HTERT RPE-1 (cell line): ENCODE measurements around the gene HERC2.

Source experiments
- in situ Hi-C: fragments of 300-500 bp; cut with MboI; formaldehyde crosslinking; loops from 4 replicates; pipeline ENCODE4 v1.14.3; 2020; ENCODE audit warnings: low sequenced_read_pairs

Gene HERC2

GRCh38 chr15:28079313-28079969 lies 242.5 kb downstream of the HERC2 start:
- in situ Hi-C loops = no loop called here

- in situ Hi-C loops = no loop called here
Measured at GRCh38 chr15:28078191-28078719, 243.7 kb downstream of the HERC2 start.

DNA sequence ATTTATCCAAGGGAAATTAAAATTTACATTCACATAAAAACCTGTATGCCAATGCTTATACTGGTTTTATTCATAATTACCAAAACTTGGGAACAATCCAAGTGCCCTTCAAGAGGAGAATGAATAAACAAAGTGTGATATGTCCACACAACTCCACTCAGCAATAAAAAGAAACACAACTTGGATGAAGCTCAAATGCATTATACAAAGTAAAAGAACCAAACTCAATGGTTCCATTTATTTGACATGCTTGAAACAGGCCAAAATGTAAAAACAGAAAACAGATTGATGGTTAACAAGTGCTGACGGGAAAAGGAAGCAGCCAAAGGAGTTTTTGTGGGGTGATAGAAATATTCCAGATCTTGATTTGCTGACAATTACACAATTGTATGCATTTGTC lies 246.4 kb downstream of the HERC2 start:
- in situ Hi-C loops = no loop called here

- in situ Hi-C loops = no loop called here
Measured at GRCh38 chr15:28068930-28069329, 253.0 kb downstream of the HERC2 start.

GRCh38 chr15:28066231-28066630 lies 255.7 kb downstream of the HERC2 start:
- in situ Hi-C loops = no loop called here
